ENCODE results near the gene UGT1A9. TPM values are rescaled to one million over a fixed set of nuclear protein-coding genes. Genes with fewer than 3 reads are reported as not detected.

The UGT1A9 gene
- total and polyA plus RNA-seq, 3 experiments from 2014 or later = not detected

GRCh38 chr2:233817361-233817911, 145.7 kb downstream of the UGT1A9 start:
- peaks cover 3 to 31% of the 10 kb centered on the region in 2 donors for H3K27me3 Mint-ChIP-seq
- ChIA-PET POLR2A (no interaction called here), CTCF (no interaction called here)
- no peak overlapping the region for H3K4me3 Mint-ChIP-seq
- Histone ChIP-seq H3K27me3 (ENCODE audit: insufficient read depth, low read length, poor library complexity, severe bottlenecking) (no peaks in the 10 kb centered on the region), H3K36me3 (ENCODE audit: insufficient read depth, low read length) (no peaks in the 10 kb centered on the region), H3K4me3 (ENCODE audit: low read length) (no peak overlapping the region), H3K27ac (ENCODE audit: low read depth, low read length) (no peak overlapping the region), H3K9me3 (ENCODE audit: low read length) (no peaks in the 10 kb centered on the region), H3K4me1 (ENCODE audit: insufficient read depth, low read length) (no peaks in the 10 kb centered on the region)
- peak in 1 of 5 donors; percentile 12 for DNase-seq
- no peaks in the 10 kb centered on the region for H3K36me3 Mint-ChIP-seq
- no peaks in the 10 kb centered on the region for H3K4me1 Mint-ChIP-seq
- H3K27ac Mint-ChIP-seq = peak overlapping the region in 1 of 8 donors; percentile 44
- no peaks in the 10 kb centered on the region for H3K9me3 Mint-ChIP-seq

- H3K27ac ChIP-seq (ENCODE audit: low read depth, low read length) = no peak overlapping the region
- H3K4me3 ChIP-seq (ENCODE audit: low read length) = no peak overlapping the region
- DNase-seq = peak in 1 of 5 donors; percentile 40
- H3K4me1 Mint-ChIP-seq = no peaks in the 10 kb centered on the region
- no peaks in the 10 kb centered on the region for H3K36me3 ChIP-seq (ENCODE audit: insufficient read depth, low read length)
- H3K9me3 ChIP-seq (ENCODE audit: low read length) = no peaks in the 10 kb centered on the region
- ChIA-PET CTCF (no interaction called here), POLR2A (no interaction called here)
- H3K4me1 ChIP-seq (ENCODE audit: insufficient read depth, low read length) = no peaks in the 10 kb centered on the region
- no peaks in the 10 kb centered on the region for H3K9me3 Mint-ChIP-seq
- no peaks in the 10 kb centered on the region for H3K36me3 Mint-ChIP-seq
- H3K4me3 Mint-ChIP-seq = peak overlapping the region in 1 of 7 donors; percentile 9
- H3K27ac Mint-ChIP-seq = no peak overlapping the region
- peaks cover 3 to 31% of the 10 kb centered on the region in 2 donors for H3K27me3 Mint-ChIP-seq
- H3K27me3 ChIP-seq (ENCODE audit: insufficient read depth, low read length, poor library complexity, severe bottlenecking) = no peaks in the 10 kb centered on the region
Observed at GRCh38 chr2:233817995-233818638, 146.4 kb downstream of the UGT1A9 start.

DNA sequence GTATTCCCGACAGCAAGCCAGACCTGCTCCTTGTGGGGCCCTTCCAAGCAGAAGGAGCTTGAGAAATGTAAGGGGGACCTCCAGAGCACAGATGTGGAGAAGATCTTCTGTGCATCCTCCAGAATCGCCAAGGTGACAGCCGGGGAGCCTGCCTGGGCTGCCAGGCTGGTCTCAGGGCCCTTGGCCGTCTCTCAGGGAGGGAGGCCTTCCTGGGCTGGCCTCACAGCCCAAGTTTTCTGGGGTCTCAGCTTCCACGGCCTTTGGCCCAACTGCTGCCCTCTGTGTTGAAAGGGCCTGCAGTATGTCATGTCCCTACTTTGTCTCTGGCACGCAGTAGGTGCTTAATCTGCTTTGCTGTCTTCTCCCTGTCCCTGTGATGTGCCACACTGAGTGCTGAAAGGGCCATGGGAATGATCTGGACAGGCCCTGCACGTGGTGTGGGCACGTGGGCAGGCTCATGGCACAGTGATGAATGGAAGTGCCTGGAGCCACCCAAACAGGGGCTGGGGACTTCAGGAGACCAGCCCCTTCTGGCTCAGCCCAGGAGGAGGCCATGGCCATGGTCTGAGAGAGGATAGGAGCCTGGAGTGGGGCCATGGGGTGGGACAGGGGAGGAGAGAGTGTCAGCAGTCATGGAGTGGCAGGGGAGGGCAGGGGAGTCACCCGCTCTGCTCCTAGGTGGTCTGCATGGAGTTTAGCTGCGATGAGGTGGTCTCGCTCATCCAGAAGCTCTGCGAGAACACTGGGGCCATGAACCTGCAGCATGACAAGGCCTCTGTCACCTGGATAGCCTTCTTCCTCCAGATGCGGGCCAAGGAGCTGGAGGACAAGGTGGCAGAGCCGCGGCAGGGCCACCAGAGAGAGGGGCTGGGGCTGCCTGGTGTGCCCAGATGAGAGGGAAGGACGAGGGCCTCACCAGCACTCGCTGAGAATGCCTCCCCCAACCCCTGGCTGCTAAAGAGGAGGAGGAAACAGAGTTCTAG, 147.2 kb downstream of the UGT1A9 start:
- Mint-ChIP-seq H3K36me3 (no peaks in the 10 kb centered on the region), H3K4me1 (no peaks in the 10 kb centered on the region), H3K4me3 (no peak overlapping the region), H3K27ac (no peak overlapping the region), H3K27me3 (peaks cover 3 to 31% of the 10 kb centered on the region in 2 donors), H3K9me3 (no peaks in the 10 kb centered on the region)
- H3K36me3 ChIP-seq (ENCODE audit: insufficient read depth, low read length) = no peaks in the 10 kb centered on the region
- H3K4me1 ChIP-seq (ENCODE audit: insufficient read depth, low read length) = no peaks in the 10 kb centered on the region
- H3K4me3 ChIP-seq (ENCODE audit: low read length) = no peak overlapping the region
- H3K9me3 ChIP-seq (ENCODE audit: low read length) = no peaks in the 10 kb centered on the region
- H3K27me3 ChIP-seq (ENCODE audit: insufficient read depth, low read length, poor library complexity, severe bottlenecking) = no peaks in the 10 kb centered on the region
- H3K27ac ChIP-seq (ENCODE audit: low read depth, low read length) = no peak overlapping the region
- ChIA-PET POLR2A (no interaction called here), CTCF (no interaction called here)
- DNase-seq = peak in 1 of 5 donors; percentile 13

DNA sequence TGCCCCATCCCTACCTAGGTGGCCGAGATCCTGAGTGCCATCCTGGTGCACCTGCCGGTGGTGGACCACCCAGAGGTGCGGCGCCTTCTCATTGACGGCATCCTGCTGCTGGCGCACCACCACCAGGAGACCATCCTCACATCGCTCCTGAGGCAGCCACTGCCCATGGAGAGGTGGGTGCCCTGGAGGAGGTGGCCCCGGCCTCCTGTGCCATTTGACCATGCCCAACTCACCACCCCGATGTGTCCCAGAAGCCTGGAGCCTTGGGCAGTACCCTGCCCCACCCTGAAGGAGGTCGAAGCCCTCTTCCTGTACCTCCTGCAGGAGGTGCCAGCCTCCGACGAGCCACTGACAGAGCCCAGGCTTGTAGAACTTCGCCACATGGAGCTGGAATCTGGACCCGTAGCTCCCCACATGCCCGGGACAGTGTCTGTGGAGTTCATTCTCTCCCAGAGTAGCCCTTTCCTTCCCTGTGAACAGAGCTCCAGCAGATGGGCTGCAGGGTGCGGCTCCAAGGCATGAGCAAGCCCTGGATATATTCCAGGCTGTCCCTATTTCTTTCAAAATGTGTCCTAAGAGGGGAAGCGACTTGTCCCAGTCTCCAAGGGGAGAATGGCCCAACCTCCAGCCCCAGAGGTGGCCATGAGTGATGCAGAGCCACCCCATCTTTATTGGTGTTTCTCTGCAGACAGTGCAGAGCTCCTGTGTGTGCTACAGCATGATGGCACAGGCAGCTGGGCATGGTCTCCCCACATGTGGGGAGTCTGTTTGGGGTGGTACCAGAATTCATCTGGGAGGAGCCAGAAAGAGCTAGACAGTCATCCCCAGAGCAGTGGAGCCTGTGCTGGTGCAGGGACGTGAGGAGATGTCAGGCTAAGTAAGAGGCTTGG, 148.4 kb downstream of the UGT1A9 start:
- POLR2A ChIA-PET = no interaction called here
- Histone ChIP-seq H3K4me1 (ENCODE audit: insufficient read depth, low read length) (no peaks in the 10 kb centered on the region), H3K36me3 (ENCODE audit: insufficient read depth, low read length) (no peaks in the 10 kb centered on the region), H3K27ac (ENCODE audit: low read depth, low read length) (no peak overlapping the region), H3K27me3 (ENCODE audit: insufficient read depth, low read length, poor library complexity, severe bottlenecking) (no peaks in the 10 kb centered on the region), H3K9me3 (ENCODE audit: low read length) (no peaks in the 10 kb centered on the region), H3K4me3 (ENCODE audit: low read length) (no peak overlapping the region)
- CTCF ChIA-PET = no interaction called here
- no peak overlapping the region for H3K4me3 Mint-ChIP-seq
- H3K36me3 Mint-ChIP-seq = no peaks in the 10 kb centered on the region
- peak in 1 of 5 donors; percentile 37 for DNase-seq
- H3K27me3 Mint-ChIP-seq = peaks cover 3 to 32% of the 10 kb centered on the region in 2 donors
- H3K9me3 Mint-ChIP-seq = no peaks in the 10 kb centered on the region
- no peaks in the 10 kb centered on the region for H3K4me1 Mint-ChIP-seq
- H3K27ac Mint-ChIP-seq = no peak overlapping the region

DNA sequence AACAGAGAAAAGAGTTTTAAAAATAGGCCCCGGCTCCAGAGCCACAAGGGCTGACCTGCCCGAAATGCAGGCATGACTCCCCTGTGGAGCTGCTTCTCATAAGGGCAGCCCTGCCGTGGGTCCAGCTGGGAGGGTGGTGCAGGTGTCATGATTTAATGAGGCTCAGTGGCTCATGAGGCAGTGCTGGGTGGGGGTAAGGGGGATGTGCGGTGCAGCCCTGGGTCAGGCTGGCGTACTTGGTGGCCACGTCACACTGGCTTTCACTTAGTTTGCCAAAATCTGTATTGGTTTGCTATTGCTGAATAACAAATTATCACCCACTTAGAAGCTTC, 149.0 kb downstream of the UGT1A9 start:
- Mint-ChIP-seq H3K4me1 (no peaks in the 10 kb centered on the region), H3K9me3 (peaks cover 0 to 2% (median 0%) of the 10 kb centered on the region in 5 donors), H3K36me3 (no peaks in the 10 kb centered on the region), H3K4me3 (no peak overlapping the region), H3K27ac (no peak overlapping the region), H3K27me3 (peaks cover 3 to 37% of the 10 kb centered on the region in 2 donors)
- ChIA-PET POLR2A (no interaction called here), CTCF (no interaction called here)
- Histone ChIP-seq H3K27ac (ENCODE audit: low read depth, low read length) (no peak overlapping the region), H3K9me3 (ENCODE audit: low read length) (no peaks in the 10 kb centered on the region), H3K36me3 (ENCODE audit: insufficient read depth, low read length) (no peaks in the 10 kb centered on the region), H3K4me1 (ENCODE audit: insufficient read depth, low read length) (no peaks in the 10 kb centered on the region), H3K27me3 (ENCODE audit: insufficient read depth, low read length, poor library complexity, severe bottlenecking) (no peaks in the 10 kb centered on the region), H3K4me3 (ENCODE audit: low read length) (no peak overlapping the region)
- no peak for DNase-seq

- peaks cover 0 to 2% (median 0%) of the 10 kb centered on the region in 5 donors for H3K9me3 Mint-ChIP-seq
Observed at GRCh38 chr2:233821196-233821595, 149.5 kb downstream of the UGT1A9 start.

GRCh38 chr2:233821709-233822100, 150.0 kb downstream of the UGT1A9 start:
- Histone ChIP-seq H3K27ac (ENCODE audit: low read depth, low read length) (no peak overlapping the region), H3K9me3 (ENCODE audit: low read length) (no peaks in the 10 kb centered on the region), H3K4me1 (ENCODE audit: insufficient read depth, low read length) (no peaks in the 10 kb centered on the region), H3K27me3 (ENCODE audit: insufficient read depth, low read length, poor library complexity, severe bottlenecking) (no peaks in the 10 kb centered on the region), H3K36me3 (ENCODE audit: insufficient read depth, low read length) (no peaks in the 10 kb centered on the region), H3K4me3 (ENCODE audit: low read length) (no peak overlapping the region)
- H3K36me3 Mint-ChIP-seq = no peaks in the 10 kb centered on the region
- peaks cover 6 to 32% of the 10 kb centered on the region in 2 donors for H3K27me3 Mint-ChIP-seq
- H3K27ac Mint-ChIP-seq = no peak overlapping the region
- POLR2A ChIA-PET = no interaction called here
- H3K9me3 Mint-ChIP-seq = peaks cover 0 to 2% (median 0%) of the 10 kb centered on the region in 5 donors
- no peak overlapping the region for H3K4me3 Mint-ChIP-seq
- H3K4me1 Mint-ChIP-seq = no peaks in the 10 kb centered on the region
- no peak for DNase-seq
- CTCF ChIA-PET = no interaction called here

More at GRCh38 chr2:233821196-233821595, 149.5 kb downstream of the UGT1A9 start:
- POLR2A ChIA-PET = no interaction called here
- Mint-ChIP-seq H3K36me3 (no peaks in the 10 kb centered on the region), H3K27ac (no peak overlapping the region), H3K27me3 (peaks cover 4 to 35% of the 10 kb centered on the region in 2 donors), H3K4me3 (no peak overlapping the region), H3K4me1 (no peaks in the 10 kb centered on the region)
- H3K27me3 ChIP-seq (ENCODE audit: insufficient read depth, low read length, poor library complexity, severe bottlenecking) = no peaks in the 10 kb centered on the region
- no peaks in the 10 kb centered on the region for H3K4me1 ChIP-seq (ENCODE audit: insufficient read depth, low read length)
- peak in 1 of 5 donors; percentile 18 for DNase-seq
- H3K36me3 ChIP-seq (ENCODE audit: insufficient read depth, low read length) = no peaks in the 10 kb centered on the region
- no peak overlapping the region for H3K4me3 ChIP-seq (ENCODE audit: low read length)
- H3K27ac ChIP-seq (ENCODE audit: low read depth, low read length) = no peak overlapping the region
- no peaks in the 10 kb centered on the region for H3K9me3 ChIP-seq (ENCODE audit: low read length)
- CTCF ChIA-PET = no interaction called here

Data from CD8-positive, alpha-beta memory T cell (primary cell).